Measurements from ENCODE around the gene NTM.

The NTM gene

GRCh38 chr11:131692151-131692550 is 321.7 kb downstream of the NTM start:
- no peak overlapping the region for H3K27ac ChIP-seq

GRCh38 chr11:131692961-131693360 is 322.5 kb downstream of the NTM start:
- no peak overlapping the region for H3K27ac ChIP-seq
- DNase-seq (ENCODE audit: low read depth, low spot score), result no peak

More at GRCh38 chr11:131692151-131692550, 321.7 kb downstream of the NTM start:
- no peak for DNase-seq (ENCODE audit: low read depth, low spot score)

- DNase-seq (ENCODE audit: low read depth, low spot score), result no peak
Observed at GRCh38 chr11:131693756-131694155, 323.3 kb downstream of the NTM start.

GRCh38 chr11:131694526-131695424 is 324.4 kb downstream of the NTM start:
- DNase-seq (ENCODE audit: low read depth, low spot score), result peak; percentile 12

More at GRCh38 chr11:131693756-131694155, 323.3 kb downstream of the NTM start:
- no peak overlapping the region for H3K27ac ChIP-seq

GRCh38 chr11:131695889-131696429 is 325.5 kb downstream of the NTM start:
- DNase-seq (ENCODE audit: low read depth, low spot score), result no peak
- no peak overlapping the region for H3K27ac ChIP-seq

More at GRCh38 chr11:131694526-131695424, 324.4 kb downstream of the NTM start:
- H3K27ac ChIP-seq, result no peak overlapping the region

- H3K27ac ChIP-seq, result no peak overlapping the region
- no peak for DNase-seq (ENCODE audit: low read depth, low spot score)
Observed at GRCh38 chr11:131696690-131697089, 326.3 kb downstream of the NTM start.

GRCh38 chr11:131703311-131703710 is 332.9 kb downstream of the NTM start:
- no peak for DNase-seq (ENCODE audit: low read depth, low spot score)
- no peak overlapping the region for H3K27ac ChIP-seq

- no peak for DNase-seq (ENCODE audit: low read depth, low spot score)
- no peak overlapping the region for H3K27ac ChIP-seq
Observed at GRCh38 chr11:131704682-131705081, 334.3 kb downstream of the NTM start.

GRCh38 chr11:131710511-131710910 is 340.1 kb downstream of the NTM start:
- peak; percentile 18 for DNase-seq (ENCODE audit: low read depth, low spot score)
- no peak overlapping the region for H3K27ac ChIP-seq

- DNase-seq (ENCODE audit: low read depth, low spot score), result no peak
- no peak overlapping the region for H3K27ac ChIP-seq
Observed at GRCh38 chr11:131712897-131713296, 342.5 kb downstream of the NTM start.

GRCh38 chr11:131713529-131714134 is 343.2 kb downstream of the NTM start:
- no peak overlapping the region for H3K27ac ChIP-seq
- no peak for DNase-seq (ENCODE audit: low read depth, low spot score)

- DNase-seq (ENCODE audit: low read depth, low spot score), result no peak
Observed at GRCh38 chr11:131717616-131718015, 347.2 kb downstream of the NTM start.

GRCh38 chr11:131723088-131723487 is 352.7 kb downstream of the NTM start:
- DNase-seq (ENCODE audit: low read depth, low spot score), result no peak
- no peak overlapping the region for H3K27ac ChIP-seq

More at GRCh38 chr11:131717616-131718015, 347.2 kb downstream of the NTM start:
- H3K27ac ChIP-seq, result no peak overlapping the region

GRCh38 chr11:131724436-131724975 is 354.1 kb downstream of the NTM start:
- DNase-seq (ENCODE audit: low read depth, low spot score), result no peak
- H3K27ac ChIP-seq, result no peak overlapping the region

- DNase-seq (ENCODE audit: low read depth, low spot score), result no peak
Observed at GRCh38 chr11:131734871-131735270, 364.5 kb downstream of the NTM start.

GRCh38 chr11:131737357-131737756 is 366.9 kb downstream of the NTM start:
- H3K27ac ChIP-seq, result no peak overlapping the region
- no peak for DNase-seq (ENCODE audit: low read depth, low spot score)

More at GRCh38 chr11:131734871-131735270, 364.5 kb downstream of the NTM start:
- H3K27ac ChIP-seq, result no peak overlapping the region

- H3K27ac ChIP-seq, result no peak overlapping the region
- DNase-seq (ENCODE audit: low read depth, low spot score), result no peak
Observed at GRCh38 chr11:131739243-131739882, 368.9 kb downstream of the NTM start.

GRCh38 chr11:131744847-131745246 is 374.4 kb downstream of the NTM start:
- peak; percentile 3 for DNase-seq (ENCODE audit: low read depth, low spot score)

GRCh38 chr11:131745405-131745804 is 375.0 kb downstream of the NTM start:
- no peak for DNase-seq (ENCODE audit: low read depth, low spot score)
- H3K27ac ChIP-seq, result no peak overlapping the region

More at GRCh38 chr11:131744847-131745246, 374.4 kb downstream of the NTM start:
- H3K27ac ChIP-seq, result no peak overlapping the region

GRCh38 chr11:131746201-131746600 is 375.8 kb downstream of the NTM start:
- H3K27ac ChIP-seq, result no peak overlapping the region
- no peak for DNase-seq (ENCODE audit: low read depth, low spot score)
